ENCODE data around the gene ZGRF1. TPM values are rescaled to one million over a fixed set of nuclear protein-coding genes. Genes with fewer than 3 reads are reported as not detected.
"Not testable (repeated sequence)": the region's sequence is repeated elsewhere in the genome, so short reads cannot be mapped to it uniquely, and the experiment has no call there.

The ZGRF1 gene
- total RNA-seq, 3 donors from 2014 or later (not counting 1 experiment from before 2014, with no cell fraction given), result 13.0 to 25.9 (median 20.0) TPM

DNA sequence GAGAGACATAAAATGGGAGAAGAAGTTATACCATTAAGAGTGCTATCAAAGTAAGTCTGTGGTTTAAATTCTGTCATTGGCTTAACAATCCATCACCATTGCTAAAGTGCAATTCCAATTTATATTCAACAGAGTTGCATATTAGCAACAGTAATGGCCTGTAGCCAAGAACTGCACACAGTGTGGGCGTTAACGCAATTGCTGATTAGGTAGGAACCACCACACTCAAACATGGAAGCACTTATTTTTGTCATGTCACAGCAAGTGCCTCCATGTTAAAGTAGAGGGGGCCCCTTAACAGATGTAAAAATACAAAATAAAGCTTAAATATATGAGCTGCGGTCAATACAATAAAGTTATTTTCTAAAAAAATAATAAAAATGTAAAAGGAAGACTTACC is 11.1 kb upstream of the ZGRF1 start:
- H3K4me3 ChIP-seq (ENCODE audit: low read length), result no peak overlapping the region
- Mint-ChIP-seq H3K27ac (no peak overlapping the region), H3K36me3 (peaks cover 9% of the 10 kb centered on the region), H3K9me3 (no peaks in the 10 kb centered on the region), H3K27me3 (ENCODE audit: low read depth in 2 of 2) (no peaks in the 10 kb centered on the region), H3K4me1 (peaks cover 6 to 9% of the 10 kb centered on the region in 2 donors), H3K4me3 (no peak overlapping the region)
- H3K36me3 ChIP-seq (ENCODE audit: control insufficient read depth, insufficient read depth, low read length), result peaks cover 76% of the 10 kb centered on the region
- no peaks in the 10 kb centered on the region for H3K9me3 ChIP-seq (ENCODE audit: control insufficient read depth, insufficient read depth, low read length)
- no peak overlapping the region for H3K27ac ChIP-seq (ENCODE audit: low read length)
- H3K4me1 ChIP-seq (ENCODE audit: control insufficient read depth, insufficient read depth, low read length), result no peaks in the 10 kb centered on the region
- no peak for DNase-seq
- WGBS (ENCODE audit: insufficient coverage), result 100% methylated on average over 1 of the region's 3 CpGs
- intact Hi-C loops (cut with micrococcal nuclease), result no loop called here
- no peak for ATAC-seq
- no peak for TF ChIP-seq CTCF (IDR thresholded peaks at IDR 0.05)
- no peaks in the 10 kb centered on the region for H3K27me3 ChIP-seq (ENCODE audit: control insufficient read depth, insufficient read depth, low read length)

GRCh38 chr4:112646632-112647537 is 10.2 kb upstream of the ZGRF1 start:
- Histone ChIP-seq H3K4me1 (ENCODE audit: control insufficient read depth, insufficient read depth, low read length) (no peaks in the 10 kb centered on the region), H3K27me3 (ENCODE audit: control insufficient read depth, insufficient read depth, low read length) (no peaks in the 10 kb centered on the region), H3K4me3 (ENCODE audit: low read length) (no peak overlapping the region), H3K36me3 (ENCODE audit: control insufficient read depth, insufficient read depth, low read length) (peaks cover 67% of the 10 kb centered on the region), H3K9me3 (ENCODE audit: control insufficient read depth, insufficient read depth, low read length) (no peaks in the 10 kb centered on the region), H3K27ac (ENCODE audit: low read length) (no peak overlapping the region)
- intact Hi-C loops (cut with micrococcal nuclease), result no loop called here
- Mint-ChIP-seq H3K9me3 (no peaks in the 10 kb centered on the region), H3K36me3 (peaks cover 9% of the 10 kb centered on the region), H3K4me3 (no peak overlapping the region), H3K4me1 (peaks cover 13 to 15% of the 10 kb centered on the region in 2 donors), H3K27me3 (ENCODE audit: low read depth in 2 of 2) (no peaks in the 10 kb centered on the region), H3K27ac (no peak overlapping the region)
- ATAC-seq, result no peak
- 98% methylated on average over 3 of the region's 6 CpGs for WGBS (ENCODE audit: insufficient coverage)
- DNase-seq, result no peak
- no peak for TF ChIP-seq CTCF (IDR thresholded peaks at IDR 0.05)

DNA sequence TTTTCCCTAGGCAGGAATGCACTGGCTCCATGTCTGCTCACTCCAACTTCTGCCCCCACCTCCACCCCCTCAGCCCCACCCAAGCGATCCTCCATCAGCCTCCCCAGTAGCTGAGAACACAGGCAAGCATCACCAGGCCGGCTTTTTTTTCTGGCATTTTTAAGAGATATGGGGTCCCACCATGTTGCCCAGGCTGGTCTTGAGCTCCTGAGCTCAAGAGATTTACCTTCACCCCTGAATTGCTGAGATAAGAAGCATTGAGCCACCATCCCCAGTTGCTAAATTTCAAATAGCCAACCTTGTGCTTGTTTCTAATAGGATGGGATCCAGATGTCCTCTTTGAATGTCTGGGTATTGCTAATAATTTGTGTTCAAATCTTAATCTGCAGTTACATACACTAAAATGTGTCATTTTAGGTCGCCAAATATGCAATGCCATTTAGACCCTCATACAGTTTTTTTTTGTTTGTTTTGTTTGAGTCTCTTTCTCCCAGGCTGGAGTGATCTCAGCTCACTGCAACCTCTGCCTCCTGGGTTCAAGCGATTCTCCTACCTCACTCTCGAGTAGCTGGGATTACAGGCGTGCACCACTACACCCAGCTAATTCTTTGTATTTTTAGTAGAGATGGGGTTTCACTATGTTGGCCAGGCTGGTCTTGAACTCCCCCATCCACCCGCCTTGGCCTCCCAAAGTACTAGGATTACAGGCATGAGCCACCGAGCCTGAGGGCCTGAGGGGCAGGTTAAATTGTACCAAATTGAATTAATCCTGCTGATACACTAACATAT is 9.0 kb upstream of the ZGRF1 start:
- H3K36me3 ChIP-seq (ENCODE audit: control insufficient read depth, insufficient read depth, low read length), result peaks cover 57% of the 10 kb centered on the region
- peaks cover 9% of the 10 kb centered on the region for H3K36me3 Mint-ChIP-seq

DNA sequence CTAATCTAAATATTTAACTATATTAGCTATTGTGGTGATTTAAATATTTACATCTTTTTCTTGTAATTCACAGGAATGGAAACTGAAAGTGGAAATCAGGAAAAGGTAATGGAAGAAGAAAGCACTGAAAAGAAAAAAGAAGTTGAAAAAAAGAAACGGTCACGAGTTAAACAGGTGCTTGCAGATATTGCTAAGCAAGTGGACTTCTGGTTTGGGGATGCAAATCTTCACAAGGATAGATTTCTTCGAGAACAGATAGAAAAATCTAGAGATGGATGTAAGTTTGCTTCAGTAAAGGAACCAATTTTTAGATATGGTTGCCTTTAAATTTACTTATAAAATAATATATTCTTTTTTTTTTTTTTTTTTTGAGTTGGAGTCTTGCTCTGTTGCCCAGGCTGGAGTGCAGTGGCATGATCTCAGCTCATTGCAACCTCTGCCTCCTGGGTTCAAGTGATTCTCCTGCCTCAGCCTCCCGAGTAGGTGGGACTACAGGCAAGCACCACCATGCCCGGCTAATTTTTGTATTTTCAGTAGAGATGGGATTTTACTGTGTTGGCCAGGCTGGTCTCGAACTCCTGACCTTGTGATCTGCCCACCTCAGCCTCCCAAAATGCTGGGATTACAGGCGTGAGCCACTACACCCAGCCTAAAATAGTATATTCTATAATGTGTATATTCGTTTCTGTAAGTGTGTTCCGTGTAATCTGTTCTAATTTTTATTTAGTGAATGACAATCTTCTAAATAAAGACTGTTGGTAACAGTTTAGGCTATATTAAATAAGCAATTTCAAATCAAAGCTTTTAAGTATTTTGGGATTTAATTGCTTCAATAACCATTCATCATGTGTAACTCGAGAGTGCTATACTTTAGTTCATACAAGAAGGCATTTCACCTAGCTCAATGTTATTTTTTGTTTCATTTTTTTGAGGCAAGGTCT is 8.2 kb upstream of the ZGRF1 start:
- H3K4me1 ChIP-seq (ENCODE audit: control insufficient read depth, insufficient read depth, low read length); intact Hi-C loops (cut with micrococcal nuclease); DNase-seq; H3K4me3 ChIP-seq (ENCODE audit: low read length); H3K27me3 ChIP-seq (ENCODE audit: control insufficient read depth, insufficient read depth, low read length); H3K27ac ChIP-seq (ENCODE audit: low read length); H3K9me3 ChIP-seq (ENCODE audit: control insufficient read depth, insufficient read depth, low read length); H3K9me3 Mint-ChIP-seq; H3K27ac Mint-ChIP-seq; H3K36me3 Mint-ChIP-seq; H3K27me3 Mint-ChIP-seq (ENCODE audit: low read depth in 2 of 2); H3K4me3 Mint-ChIP-seq; ATAC-seq: not testable (repeated sequence)
- 83% methylated on average over 5 of the region's 10 CpGs for WGBS (ENCODE audit: insufficient coverage)
- peaks cover 49% of the 10 kb centered on the region for H3K36me3 ChIP-seq (ENCODE audit: control insufficient read depth, insufficient read depth, low read length)
- H3K4me1 Mint-ChIP-seq, result peaks cover 21 to 29% of the 10 kb centered on the region in 2 donors

More for the DNA sequence above, 9.0 kb upstream of the ZGRF1 start:
- no peaks in the 10 kb centered on the region for H3K4me1 ChIP-seq (ENCODE audit: control insufficient read depth, insufficient read depth, low read length)
- no peaks in the 10 kb centered on the region for H3K27me3 ChIP-seq (ENCODE audit: control insufficient read depth, insufficient read depth, low read length)
- DNase-seq, result no peak
- no peaks in the 10 kb centered on the region for H3K9me3 ChIP-seq (ENCODE audit: control insufficient read depth, insufficient read depth, low read length)
- peak overlapping the region in 1 of 2 donors; percentile 13 for H3K27ac Mint-ChIP-seq
- intact Hi-C loops (cut with micrococcal nuclease), result no loop called here
- peaks cover 21 to 25% of the 10 kb centered on the region in 2 donors for H3K4me1 Mint-ChIP-seq
- 99% methylated on average over 3 of the region's 8 CpGs for WGBS (ENCODE audit: insufficient coverage)
- H3K27ac ChIP-seq (ENCODE audit: low read length), result no peak overlapping the region
- no peak for TF ChIP-seq CTCF (IDR thresholded peaks at IDR 0.05)
- ATAC-seq, result no peak
- no peak overlapping the region for H3K4me3 Mint-ChIP-seq
- no peak overlapping the region for H3K4me3 ChIP-seq (ENCODE audit: low read length)
- no peaks in the 10 kb centered on the region for H3K9me3 Mint-ChIP-seq
- no peaks in the 10 kb centered on the region for H3K27me3 Mint-ChIP-seq (ENCODE audit: low read depth in 2 of 2)
